HG02623 (cell line): ENCODE results near the gene TUT1.
"Not testable (repeated sequence)": the region's sequence is repeated elsewhere in the genome, so short reads cannot be mapped to it uniquely, and the experiment has no call there.

Experiments
- ATAC-seq: cut with Tn5 transposase; IDR thresholded peaks from one replicate; pipeline ENCODE4 v1.9.1; 2021; ENCODE audit warnings: moderate library complexity; ENCODE audit not compliant: unreplicated experiment

TUT1 gene

GRCh38 chr11:62604460-62605120, 13.3 kb upstream of the TUT1 start:
- no peak for ATAC-seq

DNA sequence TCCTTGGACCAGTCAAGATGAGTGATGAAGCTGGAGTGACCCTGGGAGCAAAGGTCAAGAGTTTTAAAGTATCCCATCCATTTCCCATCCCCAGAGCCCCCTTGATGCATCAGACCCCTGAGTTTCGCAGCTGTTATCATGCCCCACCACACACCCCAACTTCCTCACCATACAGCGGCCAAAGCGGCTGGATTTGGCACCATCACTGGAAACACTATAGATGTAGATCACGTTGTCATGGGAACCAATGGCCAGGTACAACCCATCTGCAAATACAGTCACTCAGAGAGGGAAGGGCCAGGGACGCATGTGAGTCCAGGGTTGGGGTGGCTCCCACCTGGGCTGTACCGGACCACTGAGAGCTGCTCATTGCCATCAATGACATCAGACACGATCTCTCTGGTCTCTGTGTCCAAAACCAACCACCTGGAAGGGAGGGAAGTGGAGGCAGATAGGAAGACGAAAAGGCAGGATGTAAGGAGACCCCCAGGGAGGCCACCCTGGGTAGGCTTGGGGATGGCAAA, 12.5 kb upstream of the TUT1 start:
- ATAC-seq = no peak

DNA sequence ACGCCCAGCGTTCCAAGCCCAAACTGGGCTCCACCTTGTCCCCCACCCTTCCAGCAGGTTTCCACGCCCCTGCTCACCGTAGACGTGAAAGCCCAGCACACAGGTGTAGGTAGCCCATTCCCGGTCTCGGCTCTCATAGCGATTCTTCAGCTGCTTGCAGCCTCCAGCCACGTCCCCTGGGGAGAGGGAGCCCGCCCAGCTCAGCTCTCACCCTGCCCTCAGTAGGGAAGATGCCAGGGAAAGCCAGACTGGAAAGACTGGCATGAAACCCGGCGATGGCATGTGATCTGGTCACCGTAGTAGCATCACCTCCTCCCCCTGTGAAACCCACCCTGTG, 11.7 kb upstream of the TUT1 start:
- no peak for ATAC-seq

GRCh38 chr11:62602141-62603071, 11.1 kb upstream of the TUT1 start:
- no peak for ATAC-seq

DNA sequence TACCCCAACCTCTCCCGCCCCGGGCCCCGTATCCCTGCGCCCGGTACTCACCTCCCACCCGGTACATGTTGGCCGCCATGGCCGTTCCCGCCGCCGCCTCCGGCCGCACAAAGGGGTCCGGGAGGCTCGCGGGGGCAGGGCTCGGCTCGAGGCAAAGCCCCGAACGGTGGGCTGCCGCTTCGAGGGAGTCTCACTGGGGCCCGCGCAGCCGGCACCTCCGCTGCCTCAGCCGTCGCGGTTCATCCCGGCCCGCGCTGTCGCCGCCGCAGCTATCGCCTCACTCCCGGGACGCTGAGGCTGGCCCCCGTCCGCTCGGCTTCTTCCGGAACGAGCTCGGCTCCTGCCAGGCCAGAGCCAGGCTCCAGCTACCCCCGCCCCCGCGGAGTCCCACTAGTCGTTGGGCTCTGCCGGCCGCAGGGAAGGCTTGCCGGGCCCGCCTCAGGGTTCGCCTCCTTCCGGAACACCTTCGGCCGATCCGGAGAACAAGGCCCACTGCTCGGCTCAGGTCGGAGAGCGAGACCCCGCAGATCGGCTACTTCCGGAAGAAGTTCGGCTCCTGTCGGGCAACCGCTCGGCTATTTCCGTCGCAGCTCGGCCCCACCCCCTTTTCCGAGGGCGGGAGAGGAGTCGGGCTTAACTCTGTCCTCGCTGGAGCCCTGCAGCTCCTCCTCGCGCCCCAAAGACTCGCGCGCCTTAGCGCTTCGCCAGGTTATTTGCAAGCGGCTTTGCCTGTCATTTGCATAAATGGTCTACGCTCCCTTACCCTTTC, 10.2 kb upstream of the TUT1 start, which contains the start of gene MTA2:
MTA2 (minus strand) TSS at position 494 of the 769 bp plus-strand sequence; CDS start at position 79, 415 bp downstream.
- ATAC-seq = peak; percentile 68

- peak; percentile 10 for ATAC-seq
Measured at GRCh38 chr11:62601122-62601371, 9.7 kb upstream of the TUT1 start.

DNA sequence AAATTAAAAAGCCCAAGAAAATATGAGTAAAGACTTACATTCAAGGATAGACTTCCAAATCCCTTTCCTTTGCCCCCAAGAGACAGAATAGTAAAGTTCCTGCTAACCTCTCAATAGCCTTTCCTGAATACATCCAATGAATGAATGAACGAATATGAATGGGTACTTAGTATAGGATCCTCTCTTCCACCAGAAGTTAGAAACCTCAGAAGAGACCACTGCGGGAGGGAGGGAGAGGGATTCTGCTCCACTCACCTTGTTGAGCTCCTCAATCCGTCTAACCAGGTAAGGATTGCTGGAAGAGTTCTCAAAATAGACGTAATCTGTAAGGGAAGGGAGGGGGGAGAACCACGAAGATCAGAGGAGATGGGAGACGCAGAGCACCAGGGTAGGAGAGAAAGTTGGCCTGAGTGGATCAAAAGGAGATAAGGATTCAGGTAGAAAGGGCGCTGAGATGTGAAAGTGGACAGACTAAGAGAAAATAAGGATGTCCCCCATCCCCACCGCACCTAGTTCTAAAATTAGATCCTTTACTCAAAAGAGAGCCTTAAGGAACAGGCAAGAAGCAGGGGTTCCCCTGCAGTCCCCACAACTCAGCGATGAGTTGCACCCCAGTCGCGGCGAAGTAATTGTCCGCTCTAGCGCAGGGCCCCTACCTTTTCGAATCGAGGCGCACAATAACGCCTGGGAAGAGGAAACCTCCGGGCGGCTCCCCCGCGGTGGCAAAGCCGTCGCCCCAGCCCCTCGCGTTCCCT, 9.2 kb upstream of the TUT1 start:
- no peak for ATAC-seq

- ATAC-seq = no peak
Measured at GRCh38 chr11:62599901-62600300, 8.6 kb upstream of the TUT1 start.

DNA sequence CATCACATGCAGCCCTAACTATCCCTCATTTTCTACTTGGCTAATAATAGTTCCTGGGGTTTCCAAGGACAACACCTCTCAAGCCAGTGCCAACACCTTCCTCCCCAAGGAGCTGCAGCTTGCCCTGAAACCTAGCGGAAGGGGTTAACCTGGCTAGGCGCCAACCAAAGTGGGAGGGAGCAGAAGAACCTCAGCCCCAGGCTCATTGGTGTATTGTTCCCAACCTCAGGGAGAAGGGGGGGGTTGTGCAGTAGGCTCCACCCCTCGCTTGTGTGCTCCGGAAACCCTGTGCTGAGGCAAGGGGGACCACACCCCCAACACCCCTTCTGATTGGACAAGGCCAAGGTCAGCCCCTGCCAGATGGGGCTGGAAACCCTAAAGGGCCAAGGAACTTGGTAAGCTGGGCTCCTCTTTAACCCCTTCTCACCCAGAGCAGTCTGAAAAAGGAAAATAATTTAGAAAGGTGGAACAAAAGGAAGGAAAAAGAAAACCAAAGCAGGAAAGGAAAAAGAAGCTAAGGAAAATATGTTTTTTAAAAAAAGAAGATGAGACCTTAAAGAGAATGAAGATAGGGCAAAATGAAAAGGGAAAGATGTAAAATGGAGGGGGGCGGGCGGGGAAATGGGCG, 7.9 kb upstream of the TUT1 start:
- peak; percentile 37 for ATAC-seq

DNA sequence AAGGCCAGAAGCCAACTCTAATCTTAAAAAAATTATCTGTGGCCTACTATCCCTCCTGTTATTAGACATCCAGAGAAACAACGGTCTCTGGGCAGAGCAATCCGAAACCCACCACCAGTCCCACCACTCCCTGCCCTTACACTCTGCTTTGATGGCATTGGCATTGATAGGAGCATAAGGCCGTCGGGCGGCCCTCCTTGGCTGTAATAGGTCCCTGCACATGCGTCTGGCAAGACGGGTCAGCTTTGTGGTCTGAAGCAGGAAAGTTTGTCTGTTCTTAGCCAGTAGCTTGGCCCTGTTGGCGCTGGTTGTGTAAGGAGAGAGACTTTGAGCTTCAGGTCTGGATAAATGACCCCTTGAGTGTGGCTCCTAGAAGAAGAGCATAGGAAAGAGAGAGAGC, 3.8 kb upstream of the TUT1 start:
- no peak for ATAC-seq

DNA sequence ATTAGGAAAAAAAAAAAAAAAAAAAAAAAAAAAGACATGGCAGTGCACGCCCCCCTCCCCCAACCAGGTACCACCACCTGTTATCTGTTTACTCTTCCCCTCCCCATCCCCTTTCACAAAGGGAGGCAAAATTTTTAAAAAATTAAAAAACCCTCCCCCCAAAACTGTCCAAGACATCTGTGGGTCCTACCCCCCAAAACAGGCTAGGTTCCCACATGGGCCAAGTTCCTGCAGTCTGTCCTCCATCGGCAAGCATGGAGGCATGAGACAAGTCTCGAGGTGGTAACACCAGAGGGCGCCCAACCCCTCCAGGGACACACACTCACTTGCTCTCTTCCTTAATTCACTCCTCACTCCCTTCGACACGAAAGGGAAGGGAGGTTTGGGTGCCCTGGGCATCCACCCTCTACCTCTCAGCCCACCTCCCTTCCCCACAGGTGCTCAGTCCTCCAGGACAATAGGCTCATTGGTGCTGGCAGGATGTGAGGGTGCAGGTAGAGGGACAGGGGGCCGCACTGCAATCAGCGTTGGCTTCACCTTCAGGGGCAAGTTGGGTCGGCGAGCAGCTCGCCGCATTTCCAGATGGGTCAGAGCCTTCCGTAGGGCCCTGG, 2.2 kb upstream of the TUT1 start:
- no peak for ATAC-seq

GRCh38 chr11:62592989-62593421, 1.7 kb upstream of the TUT1 start:
- no peak for ATAC-seq

DNA sequence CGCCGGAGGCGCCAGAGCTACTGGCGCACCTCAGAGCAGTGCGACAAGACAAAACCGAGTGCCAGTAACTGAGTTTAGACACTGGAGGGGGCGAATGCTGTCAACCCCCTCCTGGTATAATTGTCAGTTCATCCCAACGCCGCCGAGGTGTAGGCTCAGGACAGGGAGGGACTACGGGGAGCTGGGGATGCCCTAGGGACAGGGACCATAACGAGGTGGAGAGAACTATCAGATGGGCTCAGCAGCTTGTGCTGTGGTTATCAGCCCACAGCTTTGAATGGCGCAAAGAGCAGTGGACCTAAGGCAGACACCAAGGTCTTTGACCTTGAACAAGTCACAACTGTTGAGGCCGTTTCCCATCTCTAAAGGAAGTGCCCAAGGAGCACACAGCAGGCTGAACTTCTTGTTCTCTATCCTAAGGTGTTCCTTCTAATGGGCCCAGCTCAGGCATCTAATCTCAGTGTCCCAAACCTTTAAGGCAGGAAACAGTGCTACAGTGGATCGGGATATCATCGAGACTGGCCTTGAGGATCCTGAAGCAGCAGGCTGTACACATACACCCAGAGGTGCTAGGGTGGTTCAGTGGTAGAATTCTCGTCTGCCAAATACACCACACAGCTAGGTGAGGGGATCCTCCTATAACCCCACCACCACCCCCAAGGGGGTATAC, 958 bp upstream of the TUT1 start:
- no peak for ATAC-seq

- ATAC-seq = no peak
Measured at GRCh38 chr11:62588966-62589637, 2.2 kb downstream of the TUT1 start.

DNA sequence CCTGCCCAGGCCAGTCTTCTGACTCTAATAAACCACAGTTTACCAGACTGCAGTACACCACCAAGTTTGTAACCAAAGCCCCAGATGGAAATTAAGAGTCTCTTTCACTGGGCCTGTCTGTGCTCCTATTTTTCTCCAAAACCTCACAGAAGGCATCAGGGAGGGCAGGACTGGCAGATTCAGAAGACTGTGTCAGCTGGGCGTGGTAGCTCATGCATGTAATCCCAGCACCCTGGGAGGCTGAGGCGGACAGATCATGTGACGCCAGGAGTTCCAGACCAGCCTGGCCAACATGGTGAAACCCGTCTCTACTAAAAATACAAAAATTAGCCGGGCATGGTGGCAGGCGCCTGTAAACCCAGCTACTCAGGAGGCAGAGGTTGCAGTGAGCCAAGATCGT, 6.0 kb downstream of the TUT1 start:
- not testable (repeated sequence) for ATAC-seq

DNA sequence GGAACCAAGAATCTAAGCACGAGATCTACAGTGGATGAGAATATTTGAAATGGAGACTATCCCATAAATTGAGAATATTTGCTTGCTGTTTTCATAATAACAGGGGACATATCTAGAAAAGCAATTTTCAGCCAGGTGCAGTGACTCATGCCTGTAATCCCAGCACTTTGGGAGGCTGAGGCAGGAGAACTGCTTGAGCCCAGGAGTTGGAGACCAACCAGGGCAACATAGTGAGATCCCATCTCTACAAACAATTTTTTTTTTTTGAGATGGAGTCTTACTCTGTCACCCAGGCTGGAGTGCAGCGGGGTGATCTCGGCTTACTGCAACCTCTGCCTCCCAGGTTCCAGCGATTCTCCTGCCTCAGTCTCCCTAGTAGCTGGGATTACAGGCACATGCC, 9.6 kb downstream of the TUT1 start:
- ATAC-seq = not testable (repeated sequence)

- ATAC-seq = no peak
Measured at GRCh38 chr11:62580959-62581715, 10.2 kb downstream of the TUT1 start.

- ATAC-seq = no peak
Measured at GRCh38 chr11:62579252-62579651, 12.1 kb downstream of the TUT1 start.
